Stimulated activated CD4-positive, alpha-beta T cell treated with anti-CD3 and anti-CD28 coated beads, Interleukin-4, amount 100 ng/mL, for 48 hours (primary cell): ENCODE measurements around the gene CTSK.

Experiments used
- DNase-seq, 2 donors: peaks; one replicate each; pipeline ENCODE4 v3.0.0-alpha.2; 2020; ENCODE audit warnings: low read depth in 2 of 2

Gene CTSK

GRCh38 chr1:150762552-150762951 is 45.5 kb downstream of the CTSK start:
- DNase-seq, result no peak

GRCh38 chr1:150761801-150762200 is 46.3 kb downstream of the CTSK start:
- DNase-seq, result no peak

- DNase-seq, result no peak
Observed at GRCh38 chr1:150760013-150760412, 48.0 kb downstream of the CTSK start.

GRCh38 chr1:150753416-150753815 is 54.6 kb downstream of the CTSK start:
- DNase-seq, result no peak

- DNase-seq, result no peak
Observed at GRCh38 chr1:150751443-150751842, 56.6 kb downstream of the CTSK start.

- DNase-seq, result no peak
Observed at GRCh38 chr1:150749720-150750311, 58.2 kb downstream of the CTSK start.

- DNase-seq, result no peak
Observed at GRCh38 chr1:150748878-150749719, 59.0 kb downstream of the CTSK start.
